SK-N-SH treated with all-trans-retinoic acid at 6 μM for 48 hours (cell line): Measurements from ENCODE around the gene GGACT.

Experiments
- ATAC-seq: fragments of 200-7000 bp; cut with Tn5 transposase; 3 replicates; pipeline ENCODE4 v1.9.1; 2020; ENCODE audit warnings: mild to moderate bottlenecking, moderate library complexity
- ARNTL ChIP-seq: fragments of 450-650 bp; formaldehyde crosslinking; IDR thresholded peaks from 2 replicates; pipeline ENCODE4 v1.5.0; 2020; ENCODE audit warnings: low read depth, mild to moderate bottlenecking, moderate library complexity, borderline replicate concordance
- BACH2 ChIP-seq: fragments of 250-450 bp; sonication (Bioruptor Pico); IDR thresholded peaks from 2 replicates; pipeline ENCODE4 v1.9.0; 2021; ENCODE audit warnings: mild to moderate bottlenecking, borderline replicate concordance
- CSDC2 ChIP-seq: fragments of 250-450 bp; sonication (Bioruptor Pico); IDR thresholded peaks from 2 replicates; pipeline ENCODE4 v1.5.0; 2020; ENCODE audit warnings: mild to moderate bottlenecking, moderate library complexity
- ISL1 ChIP-seq: fragments of 250-450 bp; sonication (Bioruptor Pico); IDR thresholded peaks from 2 replicates; pipeline ENCODE4 v2.1.2; 2022; ENCODE audit warnings: mild to moderate bottlenecking, moderate library complexity
- OSR1 ChIP-seq: fragments of 250-450 bp; sonication (Bioruptor Pico); IDR thresholded peaks from 2 replicates; pipeline ENCODE4 v1.8.0; 2022; ENCODE audit warnings: moderate library complexity, mild to moderate bottlenecking, inconsistent platforms
- POU6F1 ChIP-seq: fragments of 250-450 bp; sonication (Bioruptor Pico); IDR thresholded peaks from 2 replicates; pipeline ENCODE4 v1.8.0; 2021; ENCODE audit warnings: low read depth, mild to moderate bottlenecking, moderate library complexity, borderline replicate concordance
- PPARA ChIP-seq: fragments of 250-450 bp; sonication (Bioruptor Pico); IDR thresholded peaks from 2 replicates; pipeline ENCODE4 v1.5.0; 2020; ENCODE audit warnings: mild to moderate bottlenecking, borderline replicate concordance
- RARB ChIP-seq: fragments of 250-450 bp; sonication (Bioruptor Pico); IDR thresholded peaks from 2 replicates; pipeline ENCODE4 v1.8.0; 2021; ENCODE audit warnings: mild to moderate bottlenecking, moderate library complexity
- SNAI2 ChIP-seq: fragments of 250-450 bp; sonication (Bioruptor Pico); IDR thresholded peaks from 2 replicates; pipeline ENCODE4 v1.5.0; 2020; ENCODE audit warnings: mild to moderate bottlenecking, moderate library complexity
- TCF4 ChIP-seq: fragments of 250-450 bp; sonication (Bioruptor Pico); IDR thresholded peaks from 2 replicates; pipeline ENCODE4 v1.8.0; 2021; ENCODE audit warnings: mild to moderate bottlenecking, moderate library complexity, borderline replicate concordance
- TOX ChIP-seq: fragments of 250-450 bp; sonication (Bioruptor Pico); IDR thresholded peaks from 2 replicates; pipeline ENCODE4 v1.8.0; 2021; ENCODE audit warnings: mild to moderate bottlenecking, moderate library complexity, borderline replicate concordance
- TSHZ2 ChIP-seq: fragments of 250-450 bp; sonication (Bioruptor Pico); IDR thresholded peaks from 2 replicates; pipeline ENCODE4 v1.5.0; 2020; ENCODE audit warnings: mild to moderate bottlenecking, moderate library complexity
- ZC3H10 ChIP-seq: fragments of 250-450 bp; sonication (Bioruptor Pico); IDR thresholded peaks from 2 replicates; pipeline ENCODE4 v1.5.1; 2021; ENCODE audit warnings: mild to moderate bottlenecking, moderate library complexity
- ZFP30 ChIP-seq: fragments of 450-650 bp; formaldehyde crosslinking; IDR thresholded peaks from 2 replicates; pipeline ENCODE4 v1.5.0; 2022; ENCODE audit warnings: mild to moderate bottlenecking, moderate library complexity
- ZNF565 ChIP-seq: fragments of 450-650 bp; formaldehyde crosslinking; conservative IDR thresholded peaks from 2 replicates; pipeline ENCODE4 v1.5.0; 2020; ENCODE audit warnings: low read depth, mild to moderate bottlenecking, moderate library complexity
- ZNF70 ChIP-seq: fragments of 450-650 bp; formaldehyde crosslinking; IDR thresholded peaks from 2 replicates; pipeline ENCODE4 v1.5.0; 2020; ENCODE audit warnings: mild to moderate bottlenecking, moderate library complexity
- ZNF8 ChIP-seq: fragments of 450-650 bp; formaldehyde crosslinking; IDR thresholded peaks from 2 replicates; pipeline ENCODE4 v1.5.0; 2020; ENCODE audit warnings: mild to moderate bottlenecking, moderate library complexity
- TF ChIP-seq, protein P1 (sequence below): fragments of 250-450 bp; sonication (Bioruptor Pico); IDR thresholded peaks from 2 replicates; pipeline ENCODE4 v1.5.1; 2021; ENCODE audit warnings: mild to moderate bottlenecking, moderate library complexity
- TF ChIP-seq, protein P2 (sequence below): fragments of 250-450 bp; sonication (Bioruptor Pico); IDR thresholded peaks from 2 replicates; pipeline ENCODE4 v1.8.0; 2020; ENCODE audit warnings: mild to moderate bottlenecking, moderate library complexity, borderline replicate concordance

GGACT gene

DNA sequence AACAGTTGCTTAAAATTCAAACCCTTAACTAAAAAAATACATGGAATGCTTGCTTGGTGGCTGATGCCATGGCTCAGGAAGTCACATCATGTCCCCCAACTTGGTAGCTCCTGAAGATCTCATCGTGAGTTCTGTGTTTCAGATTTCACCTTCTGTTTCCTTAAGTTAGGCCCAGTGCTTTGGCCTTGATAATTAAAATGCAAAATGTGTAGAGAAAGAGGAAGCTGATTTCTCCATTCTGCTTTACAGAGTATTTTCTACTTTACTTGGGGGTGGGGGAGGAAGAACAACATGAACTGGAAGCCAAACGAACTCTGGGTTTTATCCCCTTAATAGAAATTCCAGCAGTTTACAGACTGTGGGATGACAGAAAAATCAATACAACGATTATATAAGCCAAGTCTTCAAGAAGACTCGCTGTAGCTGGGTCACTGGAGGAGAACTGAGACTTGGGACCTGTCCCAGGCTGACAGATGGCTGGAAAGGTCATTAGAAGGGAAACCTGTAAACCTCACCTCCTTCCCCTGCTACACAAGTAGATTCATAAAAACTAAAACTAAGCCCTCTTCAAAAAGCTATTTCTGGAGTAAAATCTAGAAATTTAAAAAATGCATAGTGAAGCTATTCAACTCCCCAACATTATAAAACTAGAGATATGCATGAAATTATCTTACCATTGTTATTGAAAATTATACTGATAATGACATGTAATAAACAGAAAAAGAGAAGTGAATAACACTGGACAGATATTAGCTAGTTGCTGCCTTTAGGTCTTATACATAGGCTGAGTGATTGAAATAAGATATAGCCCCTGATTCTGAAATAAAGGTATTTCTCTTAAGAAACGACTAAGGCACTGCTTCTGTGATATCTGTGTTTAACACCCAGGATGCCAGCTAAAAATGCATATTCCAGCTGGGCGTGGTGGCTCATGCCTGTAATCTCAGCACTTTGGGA lies 22.1 kb upstream of the GGACT start:
- ATAC-seq = no peak
- TF ChIP-seq ZNF565 (no peak), BACH2 (CRISPR knock-in tag) (no peak), TCF4 (no peak), RARB (no peak), ZFP30 (CRISPR knock-in tag) (no peak), TOX (no peak), ZNF8 (no peak), POU6F1 (no peak), CSDC2 (no peak), ISL1 (CRISPR knock-in tag) (no peak), SNAI2 (CRISPR knock-in tag) (no peak), TSHZ2 (CRISPR knock-in tag) (no peak), ZNF70 (CRISPR knock-in tag) (no peak), ARNTL (no peak)
- TF ChIP-seq, protein P1, sequence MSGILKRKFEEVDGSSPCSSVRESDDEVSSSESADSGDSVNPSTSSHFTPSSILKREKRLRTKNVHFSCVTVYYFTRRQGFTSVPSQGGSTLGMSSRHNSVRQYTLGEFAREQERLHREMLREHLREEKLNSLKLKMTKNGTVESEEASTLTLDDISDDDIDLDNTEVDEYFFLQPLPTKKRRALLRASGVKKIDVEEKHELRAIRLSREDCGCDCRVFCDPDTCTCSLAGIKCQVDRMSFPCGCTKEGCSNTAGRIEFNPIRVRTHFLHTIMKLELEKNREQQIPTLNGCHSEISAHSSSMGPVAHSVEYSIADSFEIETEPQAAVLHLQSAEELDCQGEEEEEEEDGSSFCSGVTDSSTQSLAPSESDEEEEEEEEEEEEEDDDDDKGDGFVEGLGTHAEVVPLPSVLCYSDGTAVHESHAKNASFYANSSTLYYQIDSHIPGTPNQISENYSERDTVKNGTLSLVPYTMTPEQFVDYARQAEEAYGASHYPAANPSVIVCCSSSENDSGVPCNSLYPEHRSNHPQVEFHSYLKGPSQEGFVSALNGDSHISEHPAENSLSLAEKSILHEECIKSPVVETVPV (CRISPR knock-in tag) = no peak
- TF ChIP-seq, protein P2, sequence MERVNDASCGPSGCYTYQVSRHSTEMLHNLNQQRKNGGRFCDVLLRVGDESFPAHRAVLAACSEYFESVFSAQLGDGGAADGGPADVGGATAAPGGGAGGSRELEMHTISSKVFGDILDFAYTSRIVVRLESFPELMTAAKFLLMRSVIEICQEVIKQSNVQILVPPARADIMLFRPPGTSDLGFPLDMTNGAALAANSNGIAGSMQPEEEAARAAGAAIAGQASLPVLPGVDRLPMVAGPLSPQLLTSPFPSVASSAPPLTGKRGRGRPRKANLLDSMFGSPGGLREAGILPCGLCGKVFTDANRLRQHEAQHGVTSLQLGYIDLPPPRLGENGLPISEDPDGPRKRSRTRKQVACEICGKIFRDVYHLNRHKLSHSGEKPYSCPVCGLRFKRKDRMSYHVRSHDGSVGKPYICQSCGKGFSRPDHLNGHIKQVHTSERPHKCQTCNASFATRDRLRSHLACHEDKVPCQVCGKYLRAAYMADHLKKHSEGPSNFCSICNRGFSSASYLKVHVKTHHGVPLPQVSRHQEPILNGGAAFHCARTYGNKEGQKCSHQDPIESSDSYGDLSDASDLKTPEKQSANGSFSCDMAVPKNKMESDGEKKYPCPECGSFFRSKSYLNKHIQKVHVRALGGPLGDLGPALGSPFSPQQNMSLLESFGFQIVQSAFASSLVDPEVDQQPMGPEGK (CRISPR knock-in tag) = no peak

GRCh38 chr13:100608906-100609305 lies 20.3 kb upstream of the GGACT start:
- TF ChIP-seq SNAI2 (CRISPR knock-in tag) (no peak), ARNTL (no peak), TSHZ2 (CRISPR knock-in tag) (no peak), PPARA (CRISPR knock-in tag) (no peak), ZNF70 (CRISPR knock-in tag) (no peak), OSR1 (no peak), ZC3H10 (CRISPR knock-in tag) (no peak), TOX (no peak), TCF4 (no peak)
- TF ChIP-seq, protein P2 (CRISPR knock-in tag) = no peak
- TF ChIP-seq, protein P1 (CRISPR knock-in tag) = no peak
- ATAC-seq = peak; percentile 28; the same call in 1 of the 3 replicates
